HepG2 (cell line): ENCODE results near the gene HBA2. TPM values are rescaled to one million over a fixed set of nuclear protein-coding genes. Genes with fewer than 3 reads are reported as not detected.

Experiments used
- BCLAF1 ChIP-seq: fragments of 450-650 bp; IDR thresholded peaks from 2 replicates; pipeline ENCODE4 v1.6.1; 2017; ENCODE audit warnings: mild to moderate bottlenecking
- CTCF ChIP-seq: sonication (generic); formaldehyde crosslinking; IDR thresholded peaks from 2 replicates; pipeline ENCODE4 v1.5.0; 2020; ENCODE audit warnings: mild to moderate bottlenecking, missing genetic modification reagents, moderate library complexity
- ELF3 ChIP-seq: IDR thresholded peaks from 2 replicates; pipeline ENCODE4 v1.6.1; 2016; ENCODE audit warnings: missing genetic modification reagents, missing compliant biosample characterization
- FOXO1 ChIP-seq: sonication (generic); formaldehyde crosslinking; IDR thresholded peaks from 2 replicates; pipeline ENCODE4 v1.4.0; 2020; ENCODE audit warnings: missing genetic modification reagents
- MIER2 ChIP-seq: IDR thresholded peaks from 2 replicates; pipeline ENCODE4 v1.6.1; 2016; ENCODE audit warnings: missing biosample characterization, missing genetic modification reagents
- SCMH1 ChIP-seq: sonication (generic); formaldehyde crosslinking; IDR thresholded peaks from 2 replicates; pipeline ENCODE4 v1.9.0; 2021; ENCODE audit warnings: missing genetic modification reagents, mild to moderate bottlenecking, borderline replicate concordance
- SIN3B ChIP-seq: fragments of 150-350 bp; IDR thresholded peaks from 2 replicates; pipeline ENCODE4 v1.6.1; 2014; ENCODE audit warnings: low read length
- SRSF9 ChIP-seq: fragments of 200-400 bp; formaldehyde crosslinking; IDR thresholded peaks from 2 replicates; pipeline ENCODE4 v1.6.1; 2018; ENCODE audit warnings: borderline replicate concordance, mild to moderate bottlenecking, low read depth, low read length; ENCODE audit not compliant: insufficient read depth, poor library complexity, severe bottlenecking
- ZFP36 ChIP-seq: fragments of 150-350 bp; IDR thresholded peaks from 2 replicates; pipeline ENCODE4 v1.6.1; 2018; ENCODE audit warnings: borderline replicate concordance, low read length, low read depth; ENCODE audit not compliant: partially characterized antibody
- ZNF317 ChIP-seq: sonication (generic); formaldehyde crosslinking; IDR thresholded peaks from 2 replicates; pipeline ENCODE4 v1.5.0; 2020; ENCODE audit warnings: mild to moderate bottlenecking, missing genetic modification reagents
- ZNF34 ChIP-seq: sonication (generic); formaldehyde crosslinking; IDR thresholded peaks from 2 replicates; pipeline ENCODE4 v1.4.0; 2020; ENCODE audit warnings: mild to moderate bottlenecking, missing genetic modification reagents, borderline replicate concordance
- polyA plus RNA-seq, 8 experiments: library from polyadenylated mRNA; depleted of rRNA in 3 of 8; stranded (reverse) in 7 of 8; unstranded in 1 of 8; fragments of >200 nt; fragmentation: Illumina TruSeq in 4 of 8; extraction: Trizol in 4 of 8; gene quantifications; 2 replicates each; pipeline versions ENCODE4 v1.2.1 to v1.2.3, GENCODE V29; 2011 to 2016; ENCODE audit warnings: low read depth in 4 of 8, missing spikeins in 1 of 8, mixed read lengths in 1 of 8; ENCODE audit not compliant: insufficient read depth in 1 of 8
- total RNA-seq, 5 experiments: library from RNA; depleted of rRNA; stranded (reverse); fragments of >200 nt; fragmentation: Illumina TruSeq; extraction: Trizol; gene quantifications; 2 replicates each; pipeline ENCODE4 v1.2.3, GENCODE V29; 2016; ENCODE audit warnings: low read depth in 1 of 5
- TF ChIP-seq, protein P1 (sequence below): sonication (generic); formaldehyde crosslinking; IDR thresholded peaks from 2 replicates; pipeline ENCODE4 v1.8.1; 2023; ENCODE audit warnings: mild to moderate bottlenecking, missing genetic modification reagents, borderline replicate concordance
- TF ChIP-seq, protein P2 (sequence below): sonication (generic); formaldehyde crosslinking; IDR thresholded peaks from 2 replicates; pipeline ENCODE4 v1.4.0; 2020; ENCODE audit warnings: mild to moderate bottlenecking, low read depth, missing genetic modification reagents
- TF ChIP-seq, protein P3 (sequence below): sonication (generic); formaldehyde crosslinking; IDR thresholded peaks from 2 replicates; pipeline ENCODE4 v1.4.0; 2020; ENCODE audit warnings: missing genetic modification reagents, borderline replicate concordance
- TF ChIP-seq, protein P4 (sequence below): sonication (generic); formaldehyde crosslinking; IDR thresholded peaks from 2 replicates; pipeline ENCODE4 v1.4.0; 2020; ENCODE audit warnings: mild to moderate bottlenecking, low read depth, missing genetic modification reagents
- TF ChIP-seq, protein P5 (sequence below): sonication (generic); formaldehyde crosslinking; IDR thresholded peaks from 2 replicates; pipeline ENCODE4 v1.4.0; 2020; ENCODE audit warnings: mild to moderate bottlenecking, missing genetic modification reagents

The HBA2 gene
- total and polyA plus RNA-seq, 2 of the 13 experiments (the other 11 are each of a cell fraction or from before 2014, with no cell fraction given), result not detected

DNA sequence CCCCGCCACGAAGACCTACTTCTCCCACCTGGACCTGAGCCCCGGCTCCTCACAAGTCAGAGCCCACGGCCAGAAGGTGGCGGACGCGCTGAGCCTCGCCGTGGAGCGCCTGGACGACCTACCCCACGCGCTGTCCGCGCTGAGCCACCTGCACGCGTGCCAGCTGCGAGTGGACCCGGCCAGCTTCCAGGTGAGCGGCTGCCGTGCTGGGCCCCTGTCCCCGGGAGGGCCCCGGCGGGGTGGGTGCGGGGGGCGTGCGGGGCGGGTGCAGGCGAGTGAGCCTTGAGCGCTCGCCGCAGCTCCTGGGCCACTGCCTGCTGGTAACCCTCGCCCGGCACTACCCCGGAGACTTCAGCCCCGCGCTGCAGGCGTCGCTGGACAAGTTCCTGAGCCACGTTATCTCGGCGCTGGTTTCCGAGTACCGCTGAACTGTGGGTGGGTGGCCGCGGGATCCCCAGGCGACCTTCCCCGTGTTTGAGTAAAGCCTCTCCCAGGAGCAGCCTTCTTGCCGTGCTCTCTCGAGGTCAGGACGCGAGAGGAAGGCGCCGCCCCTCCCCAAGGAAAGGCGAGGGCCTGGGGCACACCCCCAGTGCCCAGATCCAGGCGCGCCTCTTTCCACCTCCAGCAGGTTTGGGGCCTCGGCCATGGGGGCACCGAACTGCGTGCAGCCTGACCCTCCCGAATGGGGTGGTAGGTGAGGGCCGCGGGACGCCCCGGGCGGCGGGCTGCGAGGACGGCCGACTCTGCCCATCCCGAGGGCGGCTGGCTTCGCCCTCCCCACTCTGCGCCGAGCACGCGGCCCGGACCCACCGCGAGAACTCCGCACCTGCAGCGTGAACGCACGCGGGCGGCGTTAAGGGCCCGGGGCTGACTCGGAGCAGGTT is 8.2 kb downstream of the HBA2 start (continued):
- TF ChIP-seq CTCF (CRISPR knock-in tag), result no peak; the same call in 1 of the 2 replicates
- TF ChIP-seq ZFP36, result no peak
- TF ChIP-seq, protein P1, sequence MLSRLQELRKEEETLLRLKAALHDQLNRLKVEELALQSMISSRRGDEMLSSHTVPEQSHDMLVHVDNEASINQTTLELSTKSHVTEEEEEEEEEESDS (CRISPR knock-in tag), result peak; percentile 95
- no peak; the same call in 1 of the 2 replicates for TF ChIP-seq ZNF317 (CRISPR knock-in tag)
- TF ChIP-seq, protein P2, sequence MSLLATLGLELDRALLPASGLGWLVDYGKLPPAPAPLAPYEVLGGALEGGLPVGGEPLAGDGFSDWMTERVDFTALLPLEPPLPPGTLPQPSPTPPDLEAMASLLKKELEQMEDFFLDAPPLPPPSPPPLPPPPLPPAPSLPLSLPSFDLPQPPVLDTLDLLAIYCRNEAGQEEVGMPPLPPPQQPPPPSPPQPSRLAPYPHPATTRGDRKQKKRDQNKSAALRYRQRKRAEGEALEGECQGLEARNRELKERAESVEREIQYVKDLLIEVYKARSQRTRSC (CRISPR knock-in tag), result peak; percentile 96; the same call in 1 of the 2 replicates
- TF ChIP-seq MIER2 (CRISPR knock-in tag), result peak; percentile 64; the same call in 1 of the 2 replicates
- no peak for TF ChIP-seq SRSF9
- TF ChIP-seq SIN3B, result no peak
- TF ChIP-seq, protein P3, sequence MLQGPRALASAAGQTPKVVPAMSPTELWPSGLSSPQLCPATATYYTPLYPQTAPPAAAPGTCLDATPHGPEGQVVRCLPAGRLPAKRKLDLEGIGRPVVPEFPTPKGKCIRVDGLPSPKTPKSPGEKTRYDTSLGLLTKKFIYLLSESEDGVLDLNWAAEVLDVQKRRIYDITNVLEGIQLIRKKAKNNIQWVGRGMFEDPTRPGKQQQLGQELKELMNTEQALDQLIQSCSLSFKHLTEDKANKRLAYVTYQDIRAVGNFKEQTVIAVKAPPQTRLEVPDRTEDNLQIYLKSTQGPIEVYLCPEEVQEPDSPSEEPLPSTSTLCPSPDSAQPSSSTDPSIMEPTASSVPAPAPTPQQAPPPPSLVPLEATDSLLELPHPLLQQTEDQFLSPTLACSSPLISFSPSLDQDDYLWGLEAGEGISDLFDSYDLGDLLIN (CRISPR knock-in tag), result peak; percentile 90; the same call in 1 of the 2 replicates
- TF ChIP-seq FOXO1, result peak; percentile 69
- TF ChIP-seq ZNF34 (CRISPR knock-in tag), result peak; percentile 95
- no peak for TF ChIP-seq SCMH1 (CRISPR knock-in tag)
- TF ChIP-seq, protein P4, sequence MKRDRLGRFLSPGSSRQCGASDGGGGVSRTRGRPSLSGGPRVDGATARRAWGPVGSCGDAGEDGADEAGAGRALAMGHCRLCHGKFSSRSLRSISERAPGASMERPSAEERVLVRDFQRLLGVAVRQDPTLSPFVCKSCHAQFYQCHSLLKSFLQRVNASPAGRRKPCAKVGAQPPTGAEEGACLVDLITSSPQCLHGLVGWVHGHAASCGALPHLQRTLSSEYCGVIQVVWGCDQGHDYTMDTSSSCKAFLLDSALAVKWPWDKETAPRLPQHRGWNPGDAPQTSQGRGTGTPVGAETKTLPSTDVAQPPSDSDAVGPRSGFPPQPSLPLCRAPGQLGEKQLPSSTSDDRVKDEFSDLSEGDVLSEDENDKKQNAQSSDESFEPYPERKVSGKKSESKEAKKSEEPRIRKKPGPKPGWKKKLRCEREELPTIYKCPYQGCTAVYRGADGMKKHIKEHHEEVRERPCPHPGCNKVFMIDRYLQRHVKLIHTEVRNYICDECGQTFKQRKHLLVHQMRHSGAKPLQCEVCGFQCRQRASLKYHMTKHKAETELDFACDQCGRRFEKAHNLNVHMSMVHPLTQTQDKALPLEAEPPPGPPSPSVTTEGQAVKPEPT, result peak; percentile 97
- TF ChIP-seq ELF3 (CRISPR knock-in tag), result peak; percentile 86
- TF ChIP-seq, protein P5, sequence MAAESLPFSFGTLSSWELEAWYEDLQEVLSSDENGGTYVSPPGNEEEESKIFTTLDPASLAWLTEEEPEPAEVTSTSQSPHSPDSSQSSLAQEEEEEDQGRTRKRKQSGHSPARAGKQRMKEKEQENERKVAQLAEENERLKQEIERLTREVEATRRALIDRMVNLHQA, result no peak
- TF ChIP-seq BCLAF1, result no peak
